ENCODE data around the gene NACC1.

- no peak for TF ChIP-seq CTCF (IDR thresholded peaks at IDR 0.05; ENCODE audit: borderline replicate concordance, extremely low read depth, low read length, poor library complexity, severe bottlenecking)
- no peak for TF ChIP-seq EZH2 (IDR thresholded peaks at IDR 0.05; ENCODE audit: borderline replicate concordance, low read depth, low read length, severe bottlenecking)
These were observed 47.3 kb downstream of the NACC1 start for GRCh38 chr19:13165162-13165997.

Measured in DND-41 (cell line).